ENCODE results near the gene C19orf38. TPM values are rescaled to one million over a fixed set of nuclear protein-coding genes. Genes with fewer than 3 reads are reported as not detected.

Gene C19orf38
- total and polyA plus RNA-seq, 2 experiments from 2014 or later: 0.45 TPM; not detected in 1

GRCh38 chr19:10805065-10805757 lies 43.0 kb upstream of the C19orf38 start:
- no peaks in the 10 kb centered on the region for H3K9me2 ChIP-seq (ENCODE audit: insufficient read depth)
- H3K27ac ChIP-seq (ENCODE audit: low read depth): no peak overlapping the region
- H3K36me3 ChIP-seq (ENCODE audit: insufficient read depth): no peaks in the 10 kb centered on the region; the same call in 1 of the 2 replicates
- no peaks in the 10 kb centered on the region for H3K27me3 ChIP-seq (ENCODE audit: insufficient read depth)
- H3K4me2 ChIP-seq: no peak overlapping the region
- no peak overlapping the region for H3K4me3 ChIP-seq
- Mint-ChIP-seq H3K9me3 (no peaks in the 10 kb centered on the region), H3K4me1 (no peaks in the 10 kb centered on the region), H3K27me3 (ENCODE audit: insufficient read depth, low read depth, poor library complexity) (peaks cover 10% of the 10 kb centered on the region), H3K27ac (no peak overlapping the region), H3K36me3 (ENCODE audit: low read depth) (peaks cover 47% of the 10 kb centered on the region), H3K4me3 (no peak overlapping the region)
- no peak overlapping the region for H2AFZ ChIP-seq
- TF ChIP-seq ZNF114 (CRISPR knock-in tag; IDR thresholded peaks at IDR 0.05): no peak
- H3F3A ChIP-seq (replicated peaks; ENCODE audit: low read depth): no peaks in the 10 kb centered on the region
- DNase-seq (ENCODE audit: low spot score) (no peak), ATAC-seq (no peak)
- H3K4me1 ChIP-seq (ENCODE audit: insufficient read depth): no peaks in the 10 kb centered on the region
- no peaks in the 10 kb centered on the region for H4K20me1 ChIP-seq (replicated peaks; ENCODE audit: insufficient read depth)
- no peaks in the 10 kb centered on the region for H3K79me2 ChIP-seq (replicated peaks; ENCODE audit: insufficient read depth)

DNA sequence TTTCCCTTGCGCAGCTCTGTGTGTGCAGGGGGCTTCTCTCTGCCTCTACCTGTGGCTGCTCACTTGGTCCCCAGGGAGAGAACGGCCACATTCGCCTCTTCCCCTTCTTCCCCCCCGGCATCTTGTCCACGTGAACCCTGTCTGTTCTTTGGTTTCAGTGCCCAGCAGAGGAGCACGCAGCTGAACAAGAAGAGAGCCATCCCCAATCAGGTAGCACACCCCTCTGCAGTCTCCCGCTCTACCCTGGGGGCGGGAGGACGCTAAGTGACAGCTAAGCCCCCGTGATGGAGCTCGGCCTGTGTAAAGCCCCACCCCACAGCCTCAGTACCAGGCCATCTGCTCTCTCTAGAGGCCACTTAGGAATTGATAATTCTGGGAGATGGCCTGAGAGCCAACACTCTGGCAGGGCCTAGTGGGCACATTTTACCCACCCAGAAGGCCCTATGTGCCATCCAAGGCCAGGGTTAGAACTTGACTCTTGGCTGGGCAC lies 42.4 kb upstream of the C19orf38 start:
- H3K27me3 Mint-ChIP-seq (ENCODE audit: insufficient read depth, low read depth, poor library complexity): peaks cover 10% of the 10 kb centered on the region
- H3K9me3 Mint-ChIP-seq: no peaks in the 10 kb centered on the region
- no peaks in the 10 kb centered on the region; the same call in 1 of the 2 replicates for H3K36me3 ChIP-seq (ENCODE audit: insufficient read depth)
- peaks cover 43% of the 10 kb centered on the region for H3K36me3 Mint-ChIP-seq (ENCODE audit: low read depth)
- H3K4me3 ChIP-seq: no peak overlapping the region
- H3K4me1 Mint-ChIP-seq: no peaks in the 10 kb centered on the region
- H3K27me3 ChIP-seq (ENCODE audit: insufficient read depth): no peaks in the 10 kb centered on the region
- H3K79me2 ChIP-seq (replicated peaks; ENCODE audit: insufficient read depth): no peaks in the 10 kb centered on the region
- DNase-seq (ENCODE audit: low spot score) (no peak), ATAC-seq (no peak)
- no peaks in the 10 kb centered on the region for H3F3A ChIP-seq (replicated peaks; ENCODE audit: low read depth)
- H3K4me2 ChIP-seq: no peak overlapping the region
- no peaks in the 10 kb centered on the region for H3K9me2 ChIP-seq (ENCODE audit: insufficient read depth)
- no peak overlapping the region for H3K27ac Mint-ChIP-seq
- H3K4me1 ChIP-seq (ENCODE audit: insufficient read depth): no peaks in the 10 kb centered on the region
- no peaks in the 10 kb centered on the region for H4K20me1 ChIP-seq (replicated peaks; ENCODE audit: insufficient read depth)
- no peak overlapping the region for H3K27ac ChIP-seq (ENCODE audit: low read depth)
- no peak overlapping the region for H2AFZ ChIP-seq
- no peak overlapping the region for H3K4me3 Mint-ChIP-seq
- TF ChIP-seq ZNF331 (CRISPR knock-in tag; IDR thresholded peaks at IDR 0.05; ENCODE audit: low read depth) (no peak), EZH2phosphoT487 (IDR thresholded peaks at IDR 0.05; ENCODE audit: unreplicated experiment) (no peak), ETS1 (IDR thresholded peaks at IDR 0.05) (no peak), POLR2AphosphoS5 (IDR thresholded peaks at IDR 0.05; ENCODE audit: low read depth) (no peak), JUNB (IDR thresholded peaks at IDR 0.05; ENCODE audit: unreplicated experiment) (no peak), ZNF462 (CRISPR knock-in tag; IDR thresholded peaks at IDR 0.05) (no peak), NANOG (IDR thresholded peaks at IDR 0.05; ENCODE audit: borderline replicate concordance) (no peak), STAT1 (IDR thresholded peaks at IDR 0.05; ENCODE audit: unreplicated experiment) (no peak), ZNF114 (CRISPR knock-in tag; IDR thresholded peaks at IDR 0.05) (no peak), EZH2 (IDR thresholded peaks at IDR 0.05; ENCODE audit: low read depth, unreplicated experiment) (no peak)
- TF ChIP-seq, protein P1, sequence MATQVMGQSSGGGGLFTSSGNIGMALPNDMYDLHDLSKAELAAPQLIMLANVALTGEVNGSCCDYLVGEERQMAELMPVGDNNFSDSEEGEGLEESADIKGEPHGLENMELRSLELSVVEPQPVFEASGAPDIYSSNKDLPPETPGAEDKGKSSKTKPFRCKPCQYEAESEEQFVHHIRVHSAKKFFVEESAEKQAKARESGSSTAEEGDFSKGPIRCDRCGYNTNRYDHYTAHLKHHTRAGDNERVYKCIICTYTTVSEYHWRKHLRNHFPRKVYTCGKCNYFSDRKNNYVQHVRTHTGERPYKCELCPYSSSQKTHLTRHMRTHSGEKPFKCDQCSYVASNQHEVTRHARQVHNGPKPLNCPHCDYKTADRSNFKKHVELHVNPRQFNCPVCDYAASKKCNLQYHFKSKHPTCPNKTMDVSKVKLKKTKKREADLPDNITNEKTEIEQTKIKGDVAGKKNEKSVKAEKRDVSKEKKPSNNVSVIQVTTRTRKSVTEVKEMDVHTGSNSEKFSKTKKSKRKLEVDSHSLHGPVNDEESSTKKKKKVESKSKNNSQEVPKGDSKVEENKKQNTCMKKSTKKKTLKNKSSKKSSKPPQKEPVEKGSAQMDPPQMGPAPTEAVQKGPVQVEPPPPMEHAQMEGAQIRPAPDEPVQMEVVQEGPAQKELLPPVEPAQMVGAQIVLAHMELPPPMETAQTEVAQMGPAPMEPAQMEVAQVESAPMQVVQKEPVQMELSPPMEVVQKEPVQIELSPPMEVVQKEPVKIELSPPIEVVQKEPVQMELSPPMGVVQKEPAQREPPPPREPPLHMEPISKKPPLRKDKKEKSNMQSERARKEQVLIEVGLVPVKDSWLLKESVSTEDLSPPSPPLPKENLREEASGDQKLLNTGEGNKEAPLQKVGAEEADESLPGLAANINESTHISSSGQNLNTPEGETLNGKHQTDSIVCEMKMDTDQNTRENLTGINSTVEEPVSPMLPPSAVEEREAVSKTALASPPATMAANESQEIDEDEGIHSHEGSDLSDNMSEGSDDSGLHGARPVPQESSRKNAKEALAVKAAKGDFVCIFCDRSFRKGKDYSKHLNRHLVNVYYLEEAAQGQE (IDR thresholded peaks at IDR 0.05; ENCODE audit: unreplicated experiment): no peak
